ENCODE measurements around the gene FTO. TPM values are rescaled to one million over a fixed set of nuclear protein-coding genes. Genes with fewer than 3 reads are reported as not detected.

Gene FTO
- total and polyA plus RNA-seq, 2 of the 13 experiments (the other 11 are each of a cell fraction or from before 2014, with no cell fraction given), result 41.6 to 55.8 TPM

DNA sequence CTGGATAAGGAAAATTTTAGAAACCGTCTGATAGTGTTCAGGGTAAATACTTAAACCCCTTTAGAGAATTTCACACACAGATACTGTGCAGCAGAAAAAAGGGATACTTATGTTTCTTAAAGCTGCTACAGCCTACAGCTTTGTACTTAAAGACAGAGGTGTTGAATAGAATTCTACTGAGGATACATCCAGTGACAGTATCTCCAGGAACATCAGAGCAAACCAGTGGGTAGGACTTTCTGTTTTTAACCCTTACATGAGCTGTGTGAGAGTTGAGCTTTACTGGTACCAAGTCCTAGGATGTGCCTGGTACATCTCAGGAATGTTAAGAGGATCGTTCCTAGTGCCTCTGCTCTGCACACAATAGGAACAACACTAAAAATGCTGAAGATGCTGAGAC is 191.5 kb downstream of the FTO start:
- intact Hi-C loops (cut with micrococcal nuclease; ENCODE audit: unreplicated experiment), result loop anchor here (10.0 kb wide), 1 partner anchor 389 kb away; the partner anchor contains the start of gene IRX3
- Histone ChIP-seq H3K9me3 (ENCODE audit: low read length) (no peaks in the 10 kb centered on the region), H3K36me3 (replicated peaks in 1 of 2; ENCODE audit: control insufficient read depth in 1 of 2, insufficient read depth in 2 of 2, low read length in 2 of 2) (no peaks in the 10 kb centered on the region), H3K9ac (ENCODE audit: insufficient read depth, low read depth, low read length) (no peak overlapping the region), H3K4me2 (ENCODE audit: low read depth, low read length) (no peak overlapping the region), H2AFZ (ENCODE audit: low read length) (no peak overlapping the region), H3K27me3 (ENCODE audit: control insufficient read depth in 1 of 2, insufficient read depth in 2 of 2, low read length in 2 of 2) (no peaks in the 10 kb centered on the region), H3K4me3 (replicated peaks in 1 of 3; ENCODE audit: insufficient read depth in 1 of 3, low read depth in 2 of 3, low read length in 3 of 3) (no peak overlapping the region), H3K27ac (ENCODE audit: extremely low read length, insufficient read depth, low read length) (no peak overlapping the region), H3K4me1 (ENCODE audit: insufficient read depth, low read length) (peaks cover 45% of the 10 kb centered on the region), H4K20me1 (ENCODE audit: insufficient read depth, low read length) (no peaks in the 10 kb centered on the region), H3K79me2 (ENCODE audit: insufficient read depth, low read length) (no peaks in the 10 kb centered on the region)
- ATAC-seq, result no peak
- no peak for FAIRE-seq
- TF ChIP-seq ZNF652 (CRISPR knock-in tag; IDR thresholded peaks at IDR 0.05; ENCODE audit: borderline replicate concordance, low read depth) (peak; percentile 69), BCL6 (CRISPR knock-in tag; IDR thresholded peaks at IDR 0.05) (peak; percentile 24), ARNTL (CRISPR knock-in tag; IDR thresholded peaks at IDR 0.05) (no peak)
- TF ChIP-seq, protein P1, sequence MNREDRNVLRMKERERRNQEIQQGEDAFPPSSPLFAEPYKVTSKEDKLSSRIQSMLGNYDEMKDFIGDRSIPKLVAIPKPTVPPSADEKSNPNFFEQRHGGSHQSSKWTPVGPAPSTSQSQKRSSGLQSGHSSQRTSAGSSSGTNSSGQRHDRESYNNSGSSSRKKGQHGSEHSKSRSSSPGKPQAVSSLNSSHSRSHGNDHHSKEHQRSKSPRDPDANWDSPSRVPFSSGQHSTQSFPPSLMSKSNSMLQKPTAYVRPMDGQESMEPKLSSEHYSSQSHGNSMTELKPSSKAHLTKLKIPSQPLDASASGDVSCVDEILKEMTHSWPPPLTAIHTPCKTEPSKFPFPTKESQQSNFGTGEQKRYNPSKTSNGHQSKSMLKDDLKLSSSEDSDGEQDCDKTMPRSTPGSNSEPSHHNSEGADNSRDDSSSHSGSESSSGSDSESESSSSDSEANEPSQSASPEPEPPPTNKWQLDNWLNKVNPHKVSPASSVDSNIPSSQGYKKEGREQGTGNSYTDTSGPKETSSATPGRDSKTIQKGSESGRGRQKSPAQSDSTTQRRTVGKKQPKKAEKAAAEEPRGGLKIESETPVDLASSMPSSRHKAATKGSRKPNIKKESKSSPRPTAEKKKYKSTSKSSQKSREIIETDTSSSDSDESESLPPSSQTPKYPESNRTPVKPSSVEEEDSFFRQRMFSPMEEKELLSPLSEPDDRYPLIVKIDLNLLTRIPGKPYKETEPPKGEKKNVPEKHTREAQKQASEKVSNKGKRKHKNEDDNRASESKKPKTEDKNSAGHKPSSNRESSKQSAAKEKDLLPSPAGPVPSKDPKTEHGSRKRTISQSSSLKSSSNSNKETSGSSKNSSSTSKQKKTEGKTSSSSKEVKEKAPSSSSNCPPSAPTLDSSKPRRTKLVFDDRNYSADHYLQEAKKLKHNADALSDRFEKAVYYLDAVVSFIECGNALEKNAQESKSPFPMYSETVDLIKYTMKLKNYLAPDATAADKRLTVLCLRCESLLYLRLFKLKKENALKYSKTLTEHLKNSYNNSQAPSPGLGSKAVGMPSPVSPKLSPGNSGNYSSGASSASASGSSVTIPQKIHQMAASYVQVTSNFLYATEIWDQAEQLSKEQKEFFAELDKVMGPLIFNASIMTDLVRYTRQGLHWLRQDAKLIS (CRISPR knock-in tag; IDR thresholded peaks at IDR 0.05), result no peak
- ChIA-PET POLR2A (no interaction called here), CTCF (ENCODE audit: low intra/inter-chr PET ratio, low total read pairs) (no interaction called here)
- DNase-seq (ENCODE audit: low spot score), result no peak
- WGBS (ENCODE audit: low lambda C conversion rate), result 77% methylated on average over 2 of the region's 2 CpGs
- in situ Hi-C loops (cut with HindIII; ENCODE audit: extremely low pct_ligation_motif_present, low pct_unique_long_range_greater_than_20kb), result no loop called here
- no TSS peak for BruUV-seq (replicated peaks)

GRCh38 chr16:53895851-53896250 is 191.9 kb downstream of the FTO start:
- no peak overlapping the region for H2AFZ ChIP-seq (ENCODE audit: low read length)
- ATAC-seq (no peak), FAIRE-seq (no peak), DNase-seq (ENCODE audit: low spot score) (no peak)
- H3K4me2 ChIP-seq (ENCODE audit: low read depth, low read length), result no peak overlapping the region
- BruUV-seq (replicated peaks), result no TSS peak
- no peaks in the 10 kb centered on the region for H4K20me1 ChIP-seq (ENCODE audit: insufficient read depth, low read length)
- in situ Hi-C loops (cut with HindIII; ENCODE audit: extremely low pct_ligation_motif_present, low pct_unique_long_range_greater_than_20kb), result no loop called here
- no peak overlapping the region for H3K4me3 ChIP-seq (replicated peaks in 1 of 3; ENCODE audit: insufficient read depth in 1 of 3, low read depth in 2 of 3, low read length in 3 of 3)
- H3K36me3 ChIP-seq (replicated peaks in 1 of 2; ENCODE audit: control insufficient read depth in 1 of 2, insufficient read depth in 2 of 2, low read length in 2 of 2), result no peaks in the 10 kb centered on the region
- 97% methylated on average over 2 of the region's 2 CpGs for WGBS (ENCODE audit: low lambda C conversion rate)
- H3K27ac ChIP-seq (ENCODE audit: extremely low read length, insufficient read depth, low read length), result no peak overlapping the region
- POLR2A ChIA-PET, result no interaction called here
- CTCF ChIA-PET (ENCODE audit: low intra/inter-chr PET ratio, low total read pairs), result no interaction called here
- no peak overlapping the region for H3K9ac ChIP-seq (ENCODE audit: insufficient read depth, low read depth, low read length)
- TF ChIP-seq RFXAP (CRISPR knock-in tag; IDR thresholded peaks at IDR 0.05; ENCODE audit: borderline replicate concordance) (no peak), ZNF503 (CRISPR knock-in tag; IDR thresholded peaks at IDR 0.05) (no peak), IRF2 (CRISPR knock-in tag; IDR thresholded peaks at IDR 0.05) (no peak), ZNF136 (CRISPR knock-in tag; IDR thresholded peaks at IDR 0.05; ENCODE audit: low read depth) (no peak)
- TF ChIP-seq, protein P1 (CRISPR knock-in tag; IDR thresholded peaks at IDR 0.05), result no peak
- no peaks in the 10 kb centered on the region for H3K79me2 ChIP-seq (ENCODE audit: insufficient read depth, low read length)
- no peaks in the 10 kb centered on the region for H3K9me3 ChIP-seq (ENCODE audit: low read length)
- H3K4me1 ChIP-seq (ENCODE audit: insufficient read depth, low read length), result peaks cover 49% of the 10 kb centered on the region
- intact Hi-C loops (cut with micrococcal nuclease; ENCODE audit: unreplicated experiment), result loop anchor here (10.0 kb wide), 1 partner anchor 389 kb away; the partner anchor contains the start of gene IRX3
- H3K27me3 ChIP-seq (ENCODE audit: control insufficient read depth in 1 of 2, insufficient read depth in 2 of 2, low read length in 2 of 2), result no peaks in the 10 kb centered on the region
